DMS153 treated with DMSO at 0.1 percent for 48 hours (cell line): ENCODE results near the gene PPP3R1.
"Not testable (repeated sequence)": the region's sequence is repeated elsewhere in the genome, so short reads cannot be mapped to it uniquely, and the experiment has no call there.

Experiments
- DNase-seq: peaks from one replicate; lab custom pipeline; 2025; ENCODE audit not compliant: unreplicated experiment; lab: John Stamatoyannopoulos, UW

PPP3R1 gene

DNA sequence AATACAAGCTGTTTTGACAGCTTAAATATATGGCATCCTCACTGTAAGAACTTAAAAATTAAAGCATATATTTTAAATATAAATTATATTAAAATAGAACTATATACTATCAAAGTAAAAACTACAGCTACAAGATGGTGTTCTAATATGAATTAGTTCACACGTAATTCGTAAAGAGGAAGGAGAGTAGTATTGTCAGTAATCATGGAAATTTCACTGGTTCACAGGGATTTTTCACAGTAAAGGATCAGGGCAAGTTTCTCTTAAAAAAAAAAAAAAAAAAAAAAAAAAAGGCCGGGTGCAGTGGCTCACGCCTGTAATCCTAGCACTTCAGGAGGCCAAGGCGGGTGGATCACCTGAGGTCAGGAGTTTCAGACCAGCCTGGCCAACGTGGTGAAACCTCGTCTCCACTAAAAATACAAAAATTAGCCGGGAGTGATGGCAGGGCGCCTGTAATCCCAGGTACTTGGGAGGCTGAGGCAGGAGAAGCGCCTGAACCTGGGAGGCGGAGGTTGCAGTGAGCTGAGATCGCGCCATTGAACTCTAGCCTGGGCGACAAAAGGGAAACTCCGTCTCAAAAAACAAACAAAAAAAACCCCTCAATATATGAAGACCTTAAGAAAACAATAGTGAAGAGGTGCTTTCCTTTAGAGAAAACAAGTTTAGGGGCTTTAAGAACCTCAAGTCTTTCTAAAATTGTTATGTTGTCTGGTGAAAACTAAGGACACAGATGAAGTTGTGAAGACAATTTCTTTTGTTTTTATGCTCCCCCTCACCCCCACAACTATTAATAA lies 62.1 kb downstream of the PPP3R1 start:
- no peak for DNase-seq

DNA sequence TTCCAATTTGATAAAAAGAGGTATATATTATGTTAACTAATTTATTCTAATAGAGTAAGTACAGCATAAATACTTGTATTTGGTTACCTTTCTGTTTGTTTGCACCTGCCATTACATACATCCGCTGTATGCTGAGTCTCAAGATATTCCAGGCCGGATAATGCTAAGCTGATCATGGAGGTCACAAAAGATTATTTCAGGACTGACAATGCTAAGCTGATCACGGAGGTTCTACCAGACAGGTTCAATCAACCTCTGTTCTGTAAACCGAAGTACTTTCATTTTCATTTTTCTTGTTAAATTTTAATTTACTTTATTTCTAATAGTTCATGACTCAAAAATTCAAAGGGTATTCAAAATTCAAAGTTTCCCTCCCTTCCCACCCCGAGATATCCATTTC lies 63.5 kb downstream of the PPP3R1 start:
- DNase-seq, result no peak

DNA sequence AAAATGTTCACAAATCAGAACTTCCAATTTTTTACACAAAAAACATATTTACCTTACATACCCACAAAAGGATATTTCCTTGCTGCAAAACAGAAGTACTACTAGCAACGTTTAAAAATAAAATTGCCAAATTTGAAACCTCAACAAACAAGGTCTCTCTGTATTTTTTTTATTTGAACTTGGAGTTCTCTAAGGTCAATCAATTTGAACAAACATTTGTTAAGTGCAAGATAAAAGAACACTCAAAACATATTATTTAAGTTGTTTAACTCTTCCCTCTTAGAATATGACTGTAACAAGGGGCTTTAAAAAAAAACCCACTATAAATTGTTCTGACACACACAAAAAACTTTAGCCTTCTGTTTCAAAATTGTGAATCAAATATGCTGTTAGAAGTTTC lies 65.0 kb downstream of the PPP3R1 start:
- no peak for DNase-seq

DNA sequence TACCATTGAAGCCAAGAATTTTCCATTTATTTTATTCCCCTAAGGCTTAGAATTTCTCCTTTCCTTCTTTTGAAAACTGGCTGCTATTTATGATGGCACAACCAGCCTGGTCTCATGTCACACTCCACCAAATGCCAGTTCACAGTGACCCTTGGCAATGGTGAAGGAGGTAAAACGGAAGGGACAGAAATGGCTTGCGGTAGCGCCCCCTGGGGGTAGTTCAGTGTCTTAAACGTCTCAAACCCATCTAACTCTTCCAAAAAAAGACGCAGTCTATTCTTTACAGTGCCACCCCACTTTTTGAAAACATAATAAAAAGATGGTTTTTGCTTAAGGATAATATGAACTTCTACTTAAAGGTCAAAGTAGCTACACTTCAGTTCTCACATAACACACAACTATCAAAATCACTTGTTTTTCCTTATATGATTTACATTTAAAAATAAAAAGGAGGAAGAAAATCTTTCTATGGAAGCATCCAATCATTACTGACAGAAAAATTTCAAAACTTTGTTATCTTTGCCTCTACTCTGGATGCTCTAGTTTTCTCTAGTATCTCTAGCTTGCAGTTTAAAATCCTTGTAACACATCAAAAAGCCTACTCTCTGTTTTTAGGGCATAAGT lies 66.7 kb downstream of the PPP3R1 start:
- peak; percentile 25 for DNase-seq

DNA sequence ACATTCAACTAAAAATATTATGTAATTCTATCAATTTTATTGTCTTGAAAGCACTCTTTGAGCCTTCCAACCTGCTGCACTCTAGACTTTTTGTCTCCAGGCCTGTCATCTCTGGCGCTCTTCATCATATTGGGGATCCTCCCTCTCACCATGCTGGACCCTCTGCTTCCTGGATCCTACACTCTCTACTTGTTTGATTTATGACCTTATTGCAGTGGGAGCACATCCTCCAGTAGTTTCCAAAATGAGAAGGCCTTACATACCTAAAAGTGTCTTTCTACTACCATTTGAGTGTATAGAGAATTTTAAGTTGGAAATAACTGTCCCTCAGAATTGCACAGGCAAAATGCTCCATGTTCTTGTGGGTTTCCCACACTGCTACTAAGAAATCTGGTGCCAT lies 69.4 kb downstream of the PPP3R1 start:
- no peak for DNase-seq

DNA sequence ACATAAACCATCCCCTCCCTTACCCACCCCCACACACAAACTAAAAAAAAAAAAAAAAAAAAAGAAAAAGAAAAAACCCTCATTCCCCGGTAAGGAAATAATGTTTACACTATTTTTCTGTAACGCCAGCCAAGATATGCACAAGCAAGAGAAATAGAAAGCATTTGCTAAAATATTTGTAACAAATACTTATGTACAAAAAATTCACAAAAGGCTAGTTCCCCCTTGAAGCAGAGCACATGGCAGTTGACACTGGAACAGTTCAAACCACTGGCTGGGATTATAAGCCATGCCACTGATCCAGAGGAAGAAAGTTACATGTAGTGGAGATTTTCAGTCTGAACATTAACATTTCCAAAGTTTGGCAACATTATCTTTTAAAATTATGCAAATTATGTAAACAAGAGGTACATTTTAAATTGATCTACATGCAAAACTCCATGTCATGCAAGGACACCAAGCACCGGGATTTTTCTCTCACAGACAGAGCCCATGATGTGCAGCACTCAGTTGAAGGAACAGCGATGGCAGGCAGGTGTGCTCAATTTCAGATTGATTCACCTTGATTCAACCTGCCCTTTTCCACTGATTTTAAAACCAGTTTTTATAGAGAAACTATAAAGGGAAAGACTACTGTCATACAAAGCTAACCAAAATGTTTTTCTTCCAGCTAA lies 73.2 kb downstream of the PPP3R1 start:
- DNase-seq, result no peak

DNA sequence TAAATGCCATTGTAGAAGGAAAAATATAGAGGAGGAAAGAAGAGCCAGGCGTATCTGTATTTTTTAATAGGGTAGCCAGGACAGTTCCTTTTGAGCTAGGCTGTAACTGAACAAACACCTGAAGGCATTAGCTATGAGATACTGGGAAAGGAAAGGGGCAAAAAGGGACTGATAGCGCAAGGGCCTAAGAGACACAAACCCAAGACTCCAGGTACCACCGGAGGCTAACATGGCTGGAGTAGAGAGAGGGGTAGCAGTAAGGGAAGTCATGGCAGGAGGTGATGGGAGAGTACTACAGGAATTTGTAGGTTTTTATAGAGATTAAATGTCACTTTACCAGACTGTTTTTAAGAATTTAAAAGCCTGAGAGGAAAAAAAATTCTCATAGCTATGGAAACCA lies 73.9 kb downstream of the PPP3R1 start:
- DNase-seq, result no peak

DNA sequence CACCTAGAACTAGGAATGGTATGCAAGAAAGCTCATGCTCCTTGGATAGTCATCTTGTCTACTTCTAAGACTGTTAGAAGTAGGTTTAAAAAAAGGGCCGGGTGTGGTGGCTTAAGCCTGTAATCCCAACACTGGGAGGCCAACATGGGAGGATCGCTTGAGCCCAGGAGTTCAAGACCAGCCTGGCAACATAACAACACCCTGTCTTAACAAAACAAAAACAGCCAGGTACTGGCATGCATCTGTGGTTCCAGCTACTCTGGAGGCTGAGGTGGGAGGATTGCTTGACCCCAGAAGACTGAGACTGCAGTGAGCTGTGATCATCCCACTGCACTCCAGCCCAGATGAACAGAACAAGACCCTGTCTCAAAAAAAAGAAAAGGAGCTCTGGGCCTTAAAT lies 74.8 kb downstream of the PPP3R1 start:
- DNase-seq, result no peak

DNA sequence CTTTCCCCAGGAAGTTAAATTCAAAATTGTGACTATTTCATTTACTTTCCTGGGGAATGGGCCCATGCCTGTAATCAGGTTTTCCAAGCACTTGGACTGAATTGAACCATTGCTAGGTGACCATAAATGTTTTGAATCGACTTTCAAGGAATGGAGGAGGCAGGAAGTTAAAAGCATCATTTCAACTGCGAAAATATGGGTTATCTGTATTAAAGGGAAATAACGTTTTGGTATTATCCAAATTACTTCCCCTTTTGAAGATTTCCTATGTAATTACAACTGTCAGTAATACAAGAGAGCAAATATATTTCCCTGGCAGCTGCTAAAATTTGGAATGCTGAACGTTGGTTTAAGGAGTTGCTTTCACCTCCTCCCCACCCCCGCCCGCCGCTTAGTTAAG lies 75.7 kb downstream of the PPP3R1 start:
- no peak for DNase-seq

DNA sequence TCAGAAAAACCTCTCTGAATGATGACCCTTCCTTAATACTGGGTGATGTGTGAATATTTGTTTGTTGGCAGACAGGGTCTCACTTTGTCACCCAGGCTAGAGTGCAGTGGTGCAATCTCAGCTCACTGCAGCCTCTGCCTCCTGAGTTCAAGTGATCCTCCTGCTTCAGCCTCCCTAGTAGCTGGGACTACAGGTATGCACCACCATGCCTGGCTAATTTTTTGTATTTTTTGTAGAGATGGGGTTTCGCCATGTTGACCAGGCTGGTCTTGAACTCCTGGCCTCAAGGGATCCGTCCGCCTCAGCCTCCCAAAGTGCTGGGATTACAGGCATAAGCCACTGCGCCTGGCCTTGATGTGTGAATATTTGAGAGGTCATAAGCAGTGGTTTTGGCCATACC lies 77.1 kb downstream of the PPP3R1 start:
- DNase-seq, result not testable (repeated sequence)

DNA sequence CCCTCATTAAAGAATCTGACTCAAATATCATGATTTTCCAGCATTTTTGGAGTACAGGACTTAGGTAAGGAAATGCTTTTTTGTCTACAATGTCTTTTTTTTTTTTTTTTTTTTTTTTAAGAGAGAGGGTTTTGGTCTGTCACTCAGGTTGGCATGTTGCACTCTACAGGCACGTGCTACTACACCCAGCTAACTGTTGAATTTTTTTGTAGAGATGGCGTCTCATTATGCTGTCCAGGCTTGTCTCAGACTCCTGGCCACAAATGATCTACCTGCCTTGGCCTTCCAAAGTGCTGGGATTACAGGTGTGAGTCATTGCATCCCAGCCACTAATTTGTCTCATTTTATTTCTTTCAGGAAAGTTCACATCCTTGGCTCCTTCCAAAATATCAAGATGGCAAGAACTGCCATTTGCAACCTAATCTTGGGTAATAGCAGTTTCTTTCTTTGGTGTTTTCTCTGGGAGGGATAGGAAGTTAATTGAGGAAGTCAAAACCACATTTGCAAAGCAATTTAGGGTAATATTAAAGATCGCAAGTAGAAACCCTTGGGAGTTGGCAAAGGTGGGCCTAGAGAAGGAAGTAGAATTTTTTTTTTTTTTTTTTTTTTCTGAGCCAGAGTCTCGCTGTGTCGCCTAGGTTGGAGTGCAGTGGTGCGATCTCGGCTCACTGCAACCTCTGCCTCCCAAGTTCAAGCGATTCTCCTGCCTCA lies 79.2 kb downstream of the PPP3R1 start:
- no peak for DNase-seq

DNA sequence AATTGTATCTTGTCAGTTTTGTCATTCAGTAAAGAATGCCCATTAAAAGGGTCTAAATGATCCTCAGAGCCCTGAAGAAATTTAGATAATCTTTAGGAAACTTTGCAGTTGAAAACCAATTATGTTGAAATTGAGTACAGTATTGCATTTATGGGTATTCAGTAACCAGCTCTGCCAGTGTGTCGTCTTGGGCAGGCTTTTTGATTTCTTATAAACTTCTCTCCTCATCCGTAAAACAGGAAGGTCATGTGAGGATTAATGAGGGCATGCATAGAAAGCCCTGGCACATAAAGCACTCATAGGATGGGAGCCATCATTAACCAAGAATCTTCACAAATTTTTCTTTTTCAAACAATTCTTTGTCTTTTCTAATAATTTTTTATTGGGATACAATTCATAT lies 79.8 kb downstream of the PPP3R1 start:
- DNase-seq, result no peak

DNA sequence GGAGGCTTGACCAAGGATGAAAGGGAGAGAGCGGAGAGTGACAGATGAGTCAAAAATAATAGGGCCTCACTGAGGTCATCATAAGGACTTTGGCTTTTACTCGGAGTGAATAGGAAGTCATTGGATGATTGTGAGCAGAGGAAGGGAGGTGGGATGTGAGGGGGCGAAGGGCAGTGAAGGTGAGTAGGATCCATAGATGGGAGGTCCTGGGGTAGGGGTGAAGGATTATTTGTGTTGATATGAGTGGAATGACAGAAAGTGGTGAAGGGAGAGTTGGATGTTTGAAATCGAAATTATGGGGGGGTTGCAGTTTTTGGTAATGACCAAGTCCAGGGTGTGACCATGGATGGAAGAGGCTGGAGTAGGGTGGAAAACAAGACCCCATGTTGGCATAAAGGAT lies 80.6 kb downstream of the PPP3R1 start:
- no peak for DNase-seq

DNA sequence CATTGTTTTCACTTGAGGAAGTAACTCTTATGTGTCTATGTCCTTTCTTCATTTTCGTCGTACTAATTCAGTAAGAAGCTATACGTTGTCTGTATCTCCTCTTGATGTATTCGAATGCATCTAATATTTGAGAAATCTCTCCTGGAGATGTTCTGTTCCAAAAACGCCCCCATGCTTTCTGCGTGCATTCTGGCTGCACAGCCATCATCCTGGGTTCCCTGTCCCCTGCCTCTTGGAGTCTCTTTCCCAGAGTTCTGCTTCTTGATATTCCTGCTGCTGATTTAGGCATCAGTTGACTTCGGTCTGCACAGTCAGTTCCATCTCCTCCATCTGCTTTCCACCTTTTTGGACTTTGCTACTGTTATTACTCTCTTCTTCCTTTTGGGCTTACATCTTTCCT lies 81.2 kb downstream of the PPP3R1 start:
- no peak for DNase-seq

DNA sequence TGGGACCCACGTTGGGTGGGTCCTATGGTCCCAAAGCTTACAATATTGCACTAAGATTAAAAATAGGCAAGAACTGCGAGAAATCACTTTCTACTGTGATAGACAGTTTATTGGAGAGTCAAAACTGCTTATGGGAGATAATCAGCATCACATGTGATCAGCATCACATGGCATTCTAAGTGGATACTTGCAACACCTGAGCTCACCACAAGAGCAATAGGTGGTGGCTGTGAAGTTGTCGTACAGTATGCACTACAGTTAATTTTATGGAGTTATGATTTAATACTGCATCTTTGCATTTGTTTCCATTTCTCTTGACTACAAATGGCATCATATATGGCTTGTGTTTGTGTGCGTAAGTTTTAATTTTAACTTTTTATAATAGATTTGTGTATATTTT lies 83.0 kb downstream of the PPP3R1 start:
- no peak for DNase-seq

DNA sequence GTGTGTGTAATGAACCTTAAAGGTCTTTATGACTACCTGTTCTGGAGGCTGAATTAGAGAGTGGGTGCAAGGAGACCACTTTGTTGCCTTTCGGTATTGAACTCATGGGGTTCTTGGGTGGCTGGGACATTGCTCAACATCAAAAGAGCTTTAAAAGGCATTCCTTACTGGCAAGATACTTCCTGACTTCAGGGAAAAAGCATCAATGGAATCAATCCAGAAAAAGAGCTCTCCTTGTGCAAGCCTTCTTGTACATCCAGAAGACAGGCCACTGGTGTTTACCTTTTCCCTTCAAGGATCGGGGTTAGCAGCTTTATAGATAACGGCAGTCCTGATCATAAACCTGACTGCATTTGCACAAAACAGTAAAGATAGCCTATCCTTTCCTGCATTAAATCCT lies 85.1 kb downstream of the PPP3R1 start:
- DNase-seq, result no peak

DNA sequence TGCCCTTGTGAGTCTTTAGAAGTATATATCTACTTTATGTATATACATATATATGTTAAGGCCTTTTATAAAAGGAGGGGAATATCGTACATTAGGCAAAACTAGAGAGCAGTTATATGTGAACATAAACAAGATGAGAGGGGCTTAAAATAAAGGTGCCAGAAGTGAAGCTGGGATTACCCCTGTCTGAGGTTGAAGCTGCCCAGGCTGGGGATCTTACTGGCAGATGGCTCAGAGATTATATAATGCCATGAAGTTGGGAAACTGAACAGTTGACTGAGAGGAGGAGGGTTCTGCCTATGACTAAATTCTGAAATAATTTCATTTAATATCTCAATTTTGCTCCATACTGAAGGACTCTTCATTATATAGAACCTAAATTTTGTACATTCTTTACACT lies 88.7 kb downstream of the PPP3R1 start:
- no peak for DNase-seq

DNA sequence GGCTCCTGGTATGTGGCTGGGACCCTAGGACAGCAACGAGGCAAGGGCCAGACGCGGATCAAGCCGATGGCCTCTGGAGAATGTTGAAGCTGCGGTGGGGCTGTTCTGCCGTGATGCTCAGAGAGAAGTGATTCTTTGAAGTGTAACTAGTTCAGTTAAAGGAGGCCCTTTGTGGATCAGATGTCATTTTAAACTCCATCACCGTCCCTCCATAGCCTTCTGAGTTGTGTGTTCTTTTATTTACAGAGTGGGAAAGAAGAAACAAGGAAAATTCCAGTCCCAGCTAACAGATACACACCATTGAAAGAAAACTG lies 94.2 kb downstream of the PPP3R1 start:
- no peak for DNase-seq

DNA sequence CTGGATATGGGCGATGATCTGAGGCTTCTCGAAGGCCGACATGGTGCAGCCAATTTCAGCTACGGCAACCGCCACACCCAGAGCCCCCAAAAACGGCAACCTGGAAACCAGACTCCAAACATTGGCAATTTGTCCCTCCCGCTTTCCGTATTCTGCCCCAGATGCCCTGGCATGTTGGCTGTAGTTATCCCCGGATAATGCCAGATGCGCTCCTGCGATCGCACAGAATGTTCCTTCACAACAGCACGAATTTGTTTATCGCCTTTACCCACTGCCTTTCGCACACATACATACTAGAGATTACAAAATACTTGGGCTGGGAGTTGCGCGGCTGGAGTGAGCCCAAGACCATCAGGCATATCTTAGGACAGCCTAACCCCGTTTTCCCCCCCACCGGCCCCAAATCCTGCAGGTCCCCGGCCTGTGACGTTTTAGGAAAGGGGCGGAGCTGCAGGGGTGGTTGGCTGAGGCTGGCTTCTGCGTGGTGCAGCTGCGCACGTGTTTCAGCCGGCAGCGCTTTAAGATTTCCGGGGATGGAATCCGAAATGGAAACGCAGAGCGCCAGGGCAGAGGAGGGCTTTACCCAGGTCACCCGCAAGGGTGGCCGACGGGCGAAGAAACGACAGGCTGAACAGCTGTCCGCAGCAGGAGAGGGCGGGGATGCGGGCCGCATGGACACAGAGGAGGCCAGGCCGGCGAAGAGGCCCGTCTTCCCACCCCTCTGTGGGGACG lies 94.8 kb downstream of the PPP3R1 start, which contains the start of gene PNO1:
TSS of gene PNO1 (plus strand) at position 487 of the 732 bp plus-strand sequence. CDS start at position 534, 47 bp downstream.
- DNase-seq, result peak; percentile 98

DNA sequence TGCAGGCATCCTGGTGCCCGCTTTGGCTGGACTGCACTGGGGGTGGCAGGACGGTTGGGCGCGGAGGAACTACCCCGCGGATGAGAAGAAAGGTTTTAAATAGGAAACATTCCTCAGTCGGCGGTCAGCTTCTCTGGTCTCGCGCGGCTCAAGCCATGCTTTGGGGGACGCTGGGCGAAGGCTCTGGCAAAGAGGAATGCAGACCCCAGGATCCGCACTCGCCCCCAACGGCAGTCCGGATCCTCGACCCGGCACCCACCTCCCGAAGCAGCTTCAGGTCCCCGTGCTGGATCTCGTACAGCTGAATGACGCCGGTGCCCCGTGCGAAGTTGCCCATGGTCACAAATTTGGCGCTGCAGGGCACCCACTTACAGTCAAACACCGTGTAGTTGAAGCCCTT lies 95.3 kb downstream of the PPP3R1 start:
- DNase-seq, result no peak

DNA sequence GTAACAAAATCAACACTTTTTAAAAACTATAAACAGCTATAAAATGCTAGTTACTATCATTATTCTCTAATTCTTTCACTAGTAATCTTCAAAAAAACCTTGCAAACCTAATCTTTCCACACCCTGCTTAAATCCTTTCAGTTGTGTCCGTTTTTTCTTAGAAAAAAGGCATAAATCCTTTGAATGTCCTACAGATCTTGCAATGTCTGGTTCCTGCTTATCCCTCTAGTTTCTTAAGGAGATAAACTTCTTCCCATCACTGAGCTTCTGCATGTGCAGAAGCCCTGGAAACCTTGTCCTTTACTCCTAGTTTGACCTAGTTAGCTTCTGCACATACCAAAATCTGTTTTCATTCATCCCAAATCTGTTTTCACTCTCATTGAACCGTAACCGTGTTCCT lies 95.9 kb downstream of the PPP3R1 start:
- DNase-seq, result no peak
